Measurements from ENCODE around the gene ZSCAN5A.
"Not testable (repeated sequence)": the region's sequence is repeated elsewhere in the genome, so short reads cannot be mapped to it uniquely, and the experiment has no call there.

Gene ZSCAN5A

DNA sequence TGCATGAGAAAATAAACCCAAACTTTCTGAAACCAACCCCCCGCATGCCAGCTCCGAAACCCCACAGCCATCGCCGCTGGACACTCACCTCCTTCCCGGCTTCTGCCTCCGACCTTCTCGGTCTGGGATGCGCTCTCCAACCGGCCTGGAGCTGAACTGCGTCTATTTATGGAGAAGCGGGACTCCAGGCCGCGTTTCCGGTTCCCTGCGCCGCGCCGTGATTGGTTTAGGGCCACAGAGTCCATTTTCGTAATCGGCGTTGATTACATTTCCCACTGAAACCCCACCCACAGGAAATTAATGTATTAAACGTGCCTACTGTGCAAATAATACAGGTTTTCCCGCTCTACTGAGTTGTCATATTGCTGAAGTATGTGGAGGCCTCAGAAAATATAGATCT lies 117.0 kb downstream of the ZSCAN5A start, which contains the start of gene ZSCAN5B:
ZSCAN5B (minus strand) TSS at position 138 of the 400 bp plus-strand sequence. CDS start 4,731 bp downstream, outside the sequence.
- DNase-seq = not testable (repeated sequence)

DNA sequence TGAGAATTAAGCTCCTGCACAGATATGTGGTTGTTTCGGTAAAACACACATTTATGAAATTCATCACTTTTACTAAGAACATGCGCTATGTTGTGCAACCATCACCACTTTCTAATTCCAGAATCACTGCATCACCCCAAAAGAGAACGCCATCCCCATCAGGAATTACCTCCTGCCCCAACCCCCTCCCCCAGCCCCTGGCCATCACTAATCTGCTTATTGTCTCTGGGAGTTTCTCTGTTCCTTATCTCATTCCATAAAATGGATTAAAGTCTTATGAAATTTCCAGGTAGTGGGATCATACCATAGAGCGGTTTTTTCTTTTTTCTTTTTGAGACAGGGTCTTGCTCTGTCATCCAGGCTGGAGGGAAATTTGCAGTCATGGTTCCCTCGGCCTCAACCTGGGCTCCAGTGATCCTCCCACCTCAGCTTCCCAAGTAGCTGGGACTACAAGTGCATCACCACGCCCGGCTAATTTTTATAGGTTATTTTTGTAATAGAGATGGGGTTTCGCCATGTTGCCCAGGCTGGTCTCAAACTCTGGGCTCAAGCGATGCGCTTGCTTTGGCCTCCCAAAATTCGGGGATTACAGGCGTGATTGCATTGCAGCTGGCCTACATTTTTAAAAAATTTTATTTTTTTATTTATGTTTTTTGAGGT lies 120.5 kb downstream of the ZSCAN5A start:
- no peak for DNase-seq

DNA sequence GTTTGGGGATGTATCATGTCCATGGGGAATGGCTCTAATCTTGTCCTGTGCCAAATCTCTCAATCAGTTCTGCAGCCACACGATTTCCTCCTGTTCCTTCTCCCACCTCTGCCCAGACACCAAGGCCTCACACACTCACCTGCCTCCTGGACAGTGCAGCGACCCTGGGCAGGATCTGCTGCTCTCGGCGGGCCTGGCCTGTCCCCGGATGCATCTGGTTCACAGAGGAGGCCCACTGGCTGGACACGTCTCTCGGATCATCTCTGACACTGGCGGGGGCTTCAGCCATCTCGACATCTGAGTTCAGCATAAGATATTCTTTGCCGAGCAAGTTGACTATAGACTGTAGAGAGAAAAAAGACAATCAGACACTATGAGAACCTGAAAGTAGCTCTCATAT lies 122.9 kb downstream of the ZSCAN5A start:
- no peak for DNase-seq

DNA sequence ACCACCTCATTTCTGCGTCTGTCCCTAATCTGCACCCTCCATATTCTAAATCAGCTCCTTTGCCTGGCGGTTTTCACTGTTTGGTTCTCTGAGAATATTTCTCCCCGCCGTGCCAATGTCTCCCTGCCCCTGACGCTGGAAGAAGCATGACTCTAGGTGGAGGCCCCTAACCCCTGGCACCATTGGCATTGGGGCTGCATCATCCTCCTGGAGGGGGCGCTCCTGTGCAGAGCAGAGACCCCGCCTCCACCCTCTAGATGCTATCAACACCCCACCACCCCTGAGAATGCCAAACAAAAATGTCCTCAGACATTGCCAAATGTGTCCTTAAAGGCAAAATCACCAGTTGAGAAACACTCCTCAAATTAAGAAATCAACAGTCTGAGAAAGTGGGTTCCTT lies 123.5 kb downstream of the ZSCAN5A start:
- no peak for DNase-seq

DNA sequence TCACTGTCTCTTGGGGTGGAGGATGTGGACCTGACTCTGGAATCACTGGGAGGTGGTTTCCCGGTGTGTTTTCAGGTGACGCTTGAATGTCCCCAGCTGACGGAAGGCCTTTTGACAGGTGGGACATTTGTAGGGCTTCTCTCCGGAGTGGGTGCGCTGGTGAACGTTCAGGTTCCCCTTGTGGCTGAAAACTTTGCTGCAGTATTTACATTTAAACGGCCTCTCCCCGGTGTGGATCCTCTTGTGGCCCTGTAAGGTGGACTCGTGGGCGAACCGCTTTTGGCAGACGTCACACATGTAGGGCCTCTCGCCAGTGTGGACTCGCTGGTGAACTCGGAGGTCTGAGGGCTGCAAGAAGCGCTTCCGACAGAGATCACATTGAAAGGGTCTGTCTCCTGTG lies 124.9 kb downstream of the ZSCAN5A start:
- no peak for DNase-seq

DNA sequence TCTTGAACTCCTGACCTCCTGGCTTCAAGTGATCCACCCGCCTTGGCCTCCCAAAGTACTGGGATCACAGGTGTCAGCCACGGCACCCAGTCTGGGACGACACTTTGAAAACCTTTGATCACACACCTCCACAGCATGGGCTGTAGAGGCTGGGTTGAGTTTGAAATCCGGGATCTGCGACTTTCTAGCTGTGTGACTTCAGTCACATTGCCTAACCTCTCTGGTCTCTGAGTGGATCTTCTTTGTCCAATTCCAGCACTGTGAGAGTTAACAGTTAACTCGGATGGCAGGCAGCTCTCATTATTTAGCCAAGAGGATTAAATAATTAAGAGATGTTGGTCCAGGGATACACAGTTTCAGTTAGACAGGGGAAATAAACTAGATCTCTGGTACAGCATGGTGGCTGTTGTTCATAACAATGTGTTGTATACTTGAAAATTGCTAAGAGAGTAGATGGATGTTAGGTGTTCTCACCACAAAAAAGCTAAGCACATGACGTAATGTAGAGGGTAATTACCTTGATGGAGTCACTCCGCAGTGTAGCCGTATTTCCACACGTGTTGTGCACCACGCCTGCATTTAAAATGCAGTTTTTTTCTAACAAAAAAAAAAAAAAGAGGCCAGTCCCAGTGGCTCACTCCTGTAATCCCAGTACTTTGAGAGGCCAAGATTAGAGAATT lies 136.9 kb downstream of the ZSCAN5A start:
- DNase-seq = no peak

DNA sequence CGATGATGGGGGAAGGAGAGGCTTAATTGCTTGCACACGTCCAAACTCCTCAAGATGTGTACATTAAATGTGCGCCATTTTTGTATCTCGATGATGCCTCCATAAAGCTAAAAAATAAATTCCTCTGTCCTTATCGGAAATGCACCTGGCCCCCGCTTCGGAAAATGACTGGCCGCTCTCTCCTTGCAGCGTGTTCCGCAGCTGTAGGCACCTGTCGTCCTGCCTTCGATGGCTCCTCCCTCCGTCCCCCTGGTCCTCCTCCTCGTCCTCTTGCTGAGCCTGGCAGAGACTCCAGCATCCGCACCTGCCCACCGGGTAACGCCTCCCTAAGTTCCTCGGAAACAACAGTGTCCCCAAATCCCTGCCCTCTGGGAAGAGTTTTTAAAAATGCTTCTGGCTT lies 137.8 kb downstream of the ZSCAN5A start:
- DNase-seq = no peak

DNA sequence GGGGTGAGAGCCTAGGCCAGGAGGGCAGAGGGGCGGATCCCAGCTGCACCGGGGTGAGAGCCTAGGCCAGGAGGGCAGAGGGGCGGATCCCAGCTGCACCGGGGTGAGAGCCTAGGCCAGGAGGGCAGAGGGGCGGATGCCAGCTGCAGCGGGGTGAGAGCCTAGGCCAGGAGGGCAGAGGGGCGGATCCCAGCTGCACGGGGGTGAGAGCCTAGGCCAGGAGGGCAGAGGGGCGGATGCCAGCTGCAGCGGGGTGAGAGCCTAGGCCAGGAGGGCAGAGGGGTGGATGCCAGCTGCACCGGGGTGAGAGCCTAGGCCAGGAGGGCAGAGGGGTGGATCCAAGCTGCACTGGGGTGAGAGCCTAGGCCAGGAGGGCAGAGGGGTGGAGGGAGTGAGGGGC lies 138.3 kb downstream of the ZSCAN5A start:
- not testable (repeated sequence) for DNase-seq

DNA sequence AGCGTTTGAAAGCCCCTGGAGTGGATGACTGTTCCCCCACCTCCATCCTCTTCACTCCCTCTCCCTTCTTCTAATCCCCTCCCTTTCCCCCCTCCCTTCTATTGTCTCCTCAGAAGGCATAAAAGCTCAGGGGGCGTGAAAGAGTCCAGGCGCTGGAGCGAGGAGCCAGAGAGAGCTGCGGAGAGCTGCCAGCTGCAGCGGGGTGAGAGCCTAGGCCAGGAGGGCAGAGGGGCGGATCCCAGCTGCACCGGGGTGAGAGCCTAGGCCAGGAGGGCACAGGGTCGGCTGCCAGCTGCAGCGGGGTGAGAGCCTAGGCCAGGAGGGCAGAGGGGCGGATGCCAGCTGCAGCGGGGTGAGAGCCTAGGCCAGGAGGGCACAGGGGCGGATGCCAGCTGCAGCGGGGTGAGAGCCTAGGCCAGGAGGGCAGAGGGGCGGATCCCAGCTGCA lies 138.8 kb downstream of the ZSCAN5A start, which contains the start of gene GALP:
GALP (plus strand) TSS at position 148 of the 447 bp plus-strand sequence. CDS start 1,101 bp downstream, outside the sequence.
- not testable (repeated sequence) for DNase-seq

DNA sequence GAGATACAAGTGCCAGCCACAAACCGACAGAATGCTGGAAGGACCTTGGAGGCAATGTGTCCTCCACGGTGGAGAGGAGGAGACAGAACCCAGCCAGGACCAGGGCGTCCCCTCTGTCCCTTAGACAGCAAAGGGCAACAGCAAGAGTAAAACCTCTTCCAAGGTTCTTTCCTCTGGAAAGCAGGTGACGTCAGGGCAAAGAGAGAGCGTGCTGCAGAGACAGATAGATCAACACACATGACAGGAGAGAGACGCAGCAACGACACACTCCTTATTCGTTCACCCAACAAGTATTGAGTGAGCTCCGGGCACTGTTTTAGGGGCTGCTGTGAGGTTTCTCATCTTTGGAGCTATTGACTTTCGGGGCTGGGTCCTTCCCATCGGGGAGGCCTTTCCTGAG lies 140.1 kb downstream of the ZSCAN5A start:
- no peak for DNase-seq

DNA sequence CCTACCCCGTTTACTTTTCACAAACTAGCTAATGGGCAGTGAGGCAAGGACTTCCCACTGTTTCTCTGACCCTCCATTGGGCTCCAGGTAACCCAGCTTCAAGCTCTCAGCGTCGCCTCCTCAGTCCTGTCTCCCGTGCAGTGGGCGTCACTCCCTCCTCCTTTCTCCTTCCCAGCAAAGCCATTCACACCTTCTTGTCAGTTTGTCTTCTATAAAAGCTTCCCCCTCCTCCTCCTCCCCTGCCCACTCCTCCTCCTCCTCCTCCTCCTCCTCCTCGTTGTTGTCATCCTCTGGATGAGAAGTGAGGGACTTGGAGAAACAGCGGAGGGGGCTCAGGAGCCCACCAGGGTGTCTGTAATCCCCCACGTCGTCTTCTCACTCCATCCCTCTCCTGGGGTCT lies 140.6 kb downstream of the ZSCAN5A start:
- no peak for DNase-seq
